Esophagus squamous epithelium (tissue), 5 donors: ENCODE data around the gene ST3GAL5. TPM values are rescaled to one million over a fixed set of nuclear protein-coding genes. Genes with fewer than 3 reads are reported as not detected.

Experiments used
- DNase-seq: peaks from one replicate; lab custom pipeline; 2025; lab: John Stamatoyannopoulos, UW
- H3K27ac ChIP-seq, 4 donors: fragments of 200-600 bp; sonication (generic); one replicate each; pipeline ENCODE4 v1.5.1; 2016 to 2019; ENCODE audit warnings: mild to moderate bottlenecking in 1 of 4
- H3K27me3 ChIP-seq, 4 donors: fragments of 200-600 bp; sonication (generic); 1 replicate in 3 of 4; 2 replicates in 1 of 4; pipeline versions ENCODE4 v1.5.1 to v1.6.0; 2017 to 2021; ENCODE audit warnings: antibody characterized with exemption in 1 of 4
- H3K36me3 ChIP-seq, 3 donors: fragments of 200-600 bp; sonication (generic); one replicate each; pipeline ENCODE4 v1.5.1; 2016 to 2019
- H3K4me1 ChIP-seq, 3 donors: fragments of 200-600 bp; sonication (generic); one replicate each; pipeline ENCODE4 v1.5.1; 2017 to 2019
- H3K4me3 ChIP-seq, 4 donors: fragments of 200-600 bp; sonication (generic); 1 replicate in 3 of 4; 2 replicates in 1 of 4; pipeline ENCODE4 v1.5.1; 2016 to 2019; ENCODE audit warnings: mild to moderate bottlenecking in 2 of 4, moderate library complexity in 1 of 4
- H3K9me3 ChIP-seq, 3 donors: fragments of 200-600 bp; sonication (generic); one replicate each; pipeline ENCODE4 v1.5.1; 2016 to 2019
- CTCF ChIP-seq, 6 experiments: fragments of 450-650 bp in 4 of 6; fragments of 200-600 bp in 2 of 6; sonication (generic) in 2 of 6; IDR thresholded peaks; one replicate each; pipeline ENCODE4 v1.5.1; 2016 to 2019; ENCODE audit warnings: antibody characterized with exemption in 6 of 6, mild to moderate bottlenecking in 4 of 6, moderate library complexity in 4 of 6
- POLR2A ChIP-seq, 4 donors: fragments of 450-650 bp; IDR thresholded peaks; one replicate each; pipeline ENCODE4 v1.6.1; 2017; ENCODE audit warnings: antibody characterized with exemption in 4 of 4, mild to moderate bottlenecking in 4 of 4, moderate library complexity in 3 of 4
- WGBS, 2 donors: methylation state at CpG; one replicate each; pipeline ENCODE4 v1.1.5; 2018; 5-methylcytosine and 5-hydroxymethylcytosine counted together
- intact Hi-C: fragments of 100-400 bp; cut with DNase I; formaldehyde crosslinking; loops from one replicate; pipeline ENCODE4 v1.15.0; 2022
- total RNA-seq, 4 donors: library from RNA; depleted of rRNA; stranded (reverse); fragments of >200 nt; gene quantifications; one replicate each; pipeline ENCODE4 v1.1.0, GENCODE V29; 2016
- donor health status: DM: yes; HTN: yes; CAD: no.

The ST3GAL5 gene
- total RNA-seq, 4 donors from 2014 or later = 1.3 to 13.5 (median 5.2) TPM

- H3K27ac ChIP-seq = no peak overlapping the region
- no peak overlapping the region for H3K4me3 ChIP-seq
- H3K27me3 ChIP-seq = no peaks in the 10 kb centered on the region
- 81 to 88% methylated on average over 5 to 9 of the region's 9 CpGs for WGBS, 2 donors
- DNase-seq = no peak
- intact Hi-C loops = loop anchor here (10.0 kb wide), 1 partner anchor 48 kb away; the partner anchor contains the start of gene ATOH8
- TF ChIP-seq CTCF (IDR thresholded peaks at IDR 0.05) (no peak), POLR2A (IDR thresholded peaks at IDR 0.05) (no peak)
- peaks cover 0 to 6% (median 0%) of the 10 kb centered on the region in 3 donors for H3K9me3 ChIP-seq
- H3K4me1 ChIP-seq = peaks cover 0 to 6% (median 0%) of the 10 kb centered on the region in 3 donors
- H3K36me3 ChIP-seq = no peaks in the 10 kb centered on the region
Observed at GRCh38 chr2:85802354-85803103, 86.3 kb downstream of the ST3GAL5 start.

- H3K36me3 ChIP-seq = no peaks in the 10 kb centered on the region
- intact Hi-C loops = loop anchor here (10.0 kb wide), 1 partner anchor 47 kb away; the partner anchor contains the start of gene ATOH8
- WGBS, 2 donors = 56 to 81% methylated on average over 2 of the region's 5 CpGs
- no peak overlapping the region for H3K27ac ChIP-seq
- H3K4me1 ChIP-seq = peaks cover 0 to 13% (median 3%) of the 10 kb centered on the region in 3 donors
- no peak for DNase-seq
- peaks cover 0 to 6% (median 0%) of the 10 kb centered on the region in 3 donors for H3K9me3 ChIP-seq
- no peak for TF ChIP-seq CTCF (IDR thresholded peaks at IDR 0.05)
- TF ChIP-seq POLR2A (IDR thresholded peaks at IDR 0.05) = no peak
- H3K27me3 ChIP-seq = no peaks in the 10 kb centered on the region
- H3K4me3 ChIP-seq = no peak overlapping the region
Observed at GRCh38 chr2:85801871-85802270, 86.9 kb downstream of the ST3GAL5 start.

GRCh38 chr2:85800586-85800985, 88.2 kb downstream of the ST3GAL5 start:
- Histone ChIP-seq H3K36me3 (no peaks in the 10 kb centered on the region), H3K4me3 (no peak overlapping the region), H3K9me3 (peaks cover 0 to 6% (median 0%) of the 10 kb centered on the region in 3 donors), H3K27me3 (no peaks in the 10 kb centered on the region), H3K4me1 (peaks cover 5 to 26% (median 16%) of the 10 kb centered on the region in 3 donors), H3K27ac (no peak overlapping the region)
- no peak for DNase-seq
- no peak for TF ChIP-seq POLR2A (IDR thresholded peaks at IDR 0.05)
- no peak for TF ChIP-seq CTCF (IDR thresholded peaks at IDR 0.05)
- intact Hi-C loops = loop anchor here (10.0 kb wide), 1 partner anchor 46 kb away; the partner anchor contains the start of gene ATOH8
- WGBS, 2 donors = 84 to 90% methylated on average over 2 to 3 of the region's 3 CpGs

GRCh38 chr2:85799215-85799956, 89.4 kb downstream of the ST3GAL5 start:
- DNase-seq = no peak
- 40 to 63% methylated on average over 5 to 7 of the region's 11 CpGs for WGBS, 2 donors
- intact Hi-C loops = no loop called here

More at GRCh38 chr2:85799215-85799956, 89.4 kb downstream of the ST3GAL5 start:
- no peaks in the 10 kb centered on the region for H3K36me3 ChIP-seq
- peaks cover 12 to 38% (median 24%) of the 10 kb centered on the region in 3 donors for H3K4me1 ChIP-seq
- H3K4me3 ChIP-seq = no peak overlapping the region
- H3K27ac ChIP-seq = no peak overlapping the region
- H3K9me3 ChIP-seq = peaks cover 0 to 6% (median 0%) of the 10 kb centered on the region in 3 donors
- TF ChIP-seq POLR2A (IDR thresholded peaks at IDR 0.05) = no peak
- no peak for TF ChIP-seq CTCF (IDR thresholded peaks at IDR 0.05)
- H3K27me3 ChIP-seq = no peaks in the 10 kb centered on the region
